NCI-H2196 (cell line): ENCODE measurements around the gene UNC13C.

Source experiments
- DNase-seq: peaks from one replicate; lab custom pipeline; 2025; ENCODE audit not compliant: unreplicated experiment; lab: John Stamatoyannopoulos, UW

Gene UNC13C

GRCh38 chr15:54102704-54103103 is 124.5 kb downstream of the UNC13C start:
- no peak for DNase-seq

GRCh38 chr15:54109014-54109413 is 130.8 kb downstream of the UNC13C start:
- no peak for DNase-seq

- no peak for DNase-seq
These were observed 140.8 kb downstream of the UNC13C start for GRCh38 chr15:54119051-54119450.

GRCh38 chr15:54120949-54121463 is 142.8 kb downstream of the UNC13C start:
- no peak for DNase-seq

GRCh38 chr15:54127574-54127973 is 149.3 kb downstream of the UNC13C start:
- no peak for DNase-seq

- no peak for DNase-seq
These were observed 153.2 kb downstream of the UNC13C start for GRCh38 chr15:54131410-54131809.

- no peak for DNase-seq
These were observed 170.9 kb downstream of the UNC13C start for GRCh38 chr15:54149115-54149531.

GRCh38 chr15:54150255-54150654 is 172.0 kb downstream of the UNC13C start:
- DNase-seq: no peak

GRCh38 chr15:54159012-54159411 is 180.8 kb downstream of the UNC13C start:
- no peak for DNase-seq

GRCh38 chr15:54187325-54187724 is 209.1 kb downstream of the UNC13C start:
- DNase-seq: no peak

- DNase-seq: no peak
These were observed 219.8 kb downstream of the UNC13C start for GRCh38 chr15:54197995-54198394.

- DNase-seq: no peak
These were observed 228.5 kb downstream of the UNC13C start for GRCh38 chr15:54206586-54207321.

GRCh38 chr15:54208786-54209185 is 230.5 kb downstream of the UNC13C start:
- no peak for DNase-seq

GRCh38 chr15:54212635-54213034 is 234.4 kb downstream of the UNC13C start:
- DNase-seq: no peak

GRCh38 chr15:54226455-54226854 is 248.2 kb downstream of the UNC13C start:
- DNase-seq: no peak

GRCh38 chr15:54227569-54227968 is 249.3 kb downstream of the UNC13C start:
- no peak for DNase-seq

GRCh38 chr15:54250326-54250725 is 272.1 kb downstream of the UNC13C start:
- no peak for DNase-seq

GRCh38 chr15:54256190-54256589 is 277.9 kb downstream of the UNC13C start:
- DNase-seq: no peak

- DNase-seq: no peak
These were observed 295.7 kb downstream of the UNC13C start for GRCh38 chr15:54273928-54274327.

- no peak for DNase-seq
These were observed 299.6 kb downstream of the UNC13C start for GRCh38 chr15:54277834-54278233.

- DNase-seq: no peak
These were observed 302.5 kb downstream of the UNC13C start for GRCh38 chr15:54280726-54281125.

- DNase-seq: no peak
These were observed 304.1 kb downstream of the UNC13C start for GRCh38 chr15:54282228-54282836.

- DNase-seq: no peak
These were observed 309.8 kb downstream of the UNC13C start for GRCh38 chr15:54288049-54288448.
